ENCODE measurements around the gene DDX60. TPM values are rescaled to one million over a fixed set of nuclear protein-coding genes. Genes with fewer than 3 reads are reported as not detected.

DDX60 gene
- total and polyA plus RNA-seq, 2 donors (not counting 3 experiments of a cell fraction or from before 2014, with no cell fraction given): 3.8 to 9.3 TPM

DNA sequence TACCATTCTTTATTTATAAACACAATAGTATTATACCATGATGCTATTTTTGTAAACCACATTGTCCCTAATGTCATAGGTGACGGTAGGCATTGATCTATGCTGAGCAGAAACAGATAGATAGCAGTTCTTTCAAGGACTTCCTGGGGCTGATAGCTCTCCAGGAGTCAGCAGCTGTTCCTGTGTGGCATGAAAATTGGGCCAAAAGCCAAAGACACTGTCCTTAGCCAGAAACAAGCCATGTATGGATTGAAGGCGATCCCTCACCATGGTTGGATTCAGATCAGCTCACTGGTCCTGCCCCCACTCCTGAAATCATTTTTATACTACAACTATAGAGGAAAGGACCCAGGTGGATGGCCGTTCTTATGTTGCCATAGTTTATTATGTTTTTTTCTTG is 53.6 kb downstream of the DDX60 start:
- dilution Hi-C loops (cut with MboI; ENCODE audit: extremely low pct_ligation_motif_present, low sequenced_read_pairs): no loop called here
- no peaks in the 10 kb centered on the region for H4K20me1 ChIP-seq (replicated peaks; ENCODE audit: control insufficient read depth, extremely low read depth, insufficient read depth, low read length)
- no peak for TF ChIP-seq POLR2A (IDR thresholded peaks at IDR 0.05; ENCODE audit: low read depth, low read length)
- TF ChIP-seq, protein P1, sequence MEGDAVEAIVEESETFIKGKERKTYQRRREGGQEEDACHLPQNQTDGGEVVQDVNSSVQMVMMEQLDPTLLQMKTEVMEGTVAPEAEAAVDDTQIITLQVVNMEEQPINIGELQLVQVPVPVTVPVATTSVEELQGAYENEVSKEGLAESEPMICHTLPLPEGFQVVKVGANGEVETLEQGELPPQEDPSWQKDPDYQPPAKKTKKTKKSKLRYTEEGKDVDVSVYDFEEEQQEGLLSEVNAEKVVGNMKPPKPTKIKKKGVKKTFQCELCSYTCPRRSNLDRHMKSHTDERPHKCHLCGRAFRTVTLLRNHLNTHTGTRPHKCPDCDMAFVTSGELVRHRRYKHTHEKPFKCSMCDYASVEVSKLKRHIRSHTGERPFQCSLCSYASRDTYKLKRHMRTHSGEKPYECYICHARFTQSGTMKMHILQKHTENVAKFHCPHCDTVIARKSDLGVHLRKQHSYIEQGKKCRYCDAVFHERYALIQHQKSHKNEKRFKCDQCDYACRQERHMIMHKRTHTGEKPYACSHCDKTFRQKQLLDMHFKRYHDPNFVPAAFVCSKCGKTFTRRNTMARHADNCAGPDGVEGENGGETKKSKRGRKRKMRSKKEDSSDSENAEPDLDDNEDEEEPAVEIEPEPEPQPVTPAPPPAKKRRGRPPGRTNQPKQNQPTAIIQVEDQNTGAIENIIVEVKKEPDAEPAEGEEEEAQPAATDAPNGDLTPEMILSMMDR (IDR thresholded peaks at IDR 0.05; ENCODE audit: extremely low read depth in 1 of 2, insufficient read depth in 1 of 2, low read depth in 1 of 2, low read length in 2 of 2): no peak
- no peak for TF ChIP-seq EZH2 (IDR thresholded peaks at IDR 0.05; ENCODE audit: borderline replicate concordance, low read depth, low read length, severe bottlenecking)
- no peak for TF ChIP-seq FOS (IDR thresholded peaks at IDR 0.05; ENCODE audit: borderline replicate concordance, insufficient read depth, low read length)
- TF ChIP-seq, protein P2, sequence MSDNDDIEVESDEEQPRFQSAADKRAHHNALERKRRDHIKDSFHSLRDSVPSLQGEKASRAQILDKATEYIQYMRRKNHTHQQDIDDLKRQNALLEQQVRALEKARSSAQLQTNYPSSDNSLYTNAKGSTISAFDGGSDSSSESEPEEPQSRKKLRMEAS (IDR thresholded peaks at IDR 0.05; ENCODE audit: insufficient read depth, insufficient read length): no peak
- no peak for TF ChIP-seq JUN (IDR thresholded peaks at IDR 0.05; ENCODE audit: borderline replicate concordance, insufficient read depth, insufficient read length, low read depth)
- TF ChIP-seq GATA2 (IDR thresholded peaks at IDR 0.05; ENCODE audit: insufficient read depth, insufficient read length, low read depth, low read length): no peak
- TF ChIP-seq POLR2AphosphoS5 (IDR thresholded peaks at IDR 0.05; ENCODE audit: insufficient read depth, low read depth, low read length): no peak
- POLR2A ChIA-PET: no interaction called here
- FAIRE-seq (no peak), DNase-seq (ENCODE audit: low read depth, low spot score) (no peak)
- no peaks in the 10 kb centered on the region for H3K4me1 ChIP-seq (ENCODE audit: control insufficient read depth, extremely low read depth, insufficient read depth, low read length)
- H3K9me1 ChIP-seq (replicated peaks; ENCODE audit: control insufficient read depth, extremely low read depth, insufficient read depth, low read length): no peaks in the 10 kb centered on the region
- H3K79me2 ChIP-seq (ENCODE audit: control insufficient read depth, insufficient read depth, low read length): no peaks in the 10 kb centered on the region
- no peak overlapping the region for H3K4me3 ChIP-seq (replicated peaks in 1 of 3; ENCODE audit: insufficient read depth in 1 of 3, low read depth in 1 of 3, low read length in 3 of 3)
- H2AFZ ChIP-seq (ENCODE audit: low read depth, low read length): no peak overlapping the region
- no peaks in the 10 kb centered on the region for H3K27me3 ChIP-seq (ENCODE audit: control insufficient read depth in 2 of 2, insufficient read depth in 2 of 2, low read length in 2 of 2)
- H3K27ac ChIP-seq (ENCODE audit: insufficient read depth, low read depth, low read length): no peak overlapping the region
- intact Hi-C loops (cut with micrococcal nuclease): no loop called here
- no TSS peak for BruUV-seq (replicated peaks)
- H3K9ac ChIP-seq (replicated peaks; ENCODE audit: extremely low read depth, insufficient read depth, low read length): no peak overlapping the region
- CTCF ChIA-PET: no interaction called here
- H3K9me3 ChIP-seq (replicated peaks; ENCODE audit: control insufficient read depth, insufficient read depth, low read length): no peaks in the 10 kb centered on the region
- no peak overlapping the region for H3K4me2 ChIP-seq (ENCODE audit: insufficient read depth, low read length)
- peaks cover 0 to 3% of the 10 kb centered on the region in 2 experiments for H3K36me3 ChIP-seq (ENCODE audit: control insufficient read depth in 2 of 2, extremely low read depth in 1 of 2, insufficient read depth in 2 of 2, low read length in 2 of 2)

Data from endothelial cell of umbilical vein (primary cell).